ENCODE data around the gene XRCC2.

XRCC2 gene

DNA sequence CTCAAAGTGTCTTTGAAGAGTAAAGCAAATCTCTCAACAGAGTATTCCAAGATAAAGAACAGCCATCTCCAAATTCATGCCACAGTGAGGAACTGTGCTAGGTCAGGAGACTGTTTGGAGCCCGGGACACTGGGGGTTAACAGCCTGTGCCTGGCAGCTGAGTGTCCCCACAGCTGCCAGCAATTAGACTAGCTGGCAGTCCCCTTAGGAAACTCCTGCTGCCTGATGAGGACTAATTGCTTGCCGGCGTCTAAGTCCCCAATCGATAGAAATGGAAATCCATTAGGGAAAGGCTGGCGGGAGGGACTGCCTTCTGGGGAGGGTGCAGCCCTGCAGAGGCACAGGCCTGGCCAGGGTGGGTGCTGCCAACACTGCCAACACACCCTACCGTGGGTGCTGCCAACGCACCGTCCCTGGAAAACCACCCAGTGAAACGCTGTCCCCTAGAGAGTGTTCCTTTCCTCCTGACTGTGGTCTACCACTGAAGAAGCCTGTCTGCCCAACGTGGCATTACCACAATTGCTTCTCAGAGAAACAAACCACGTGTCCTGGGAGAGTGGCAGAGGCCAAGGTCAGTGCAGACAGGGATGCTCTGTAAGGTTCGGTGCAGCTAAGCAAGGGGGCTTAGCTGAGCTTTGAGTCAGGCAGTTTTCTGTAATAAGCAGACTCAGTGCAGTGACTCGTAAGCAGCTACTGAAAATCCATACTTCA lies 60.8 kb downstream of the XRCC2 start:
- no peak for DNase-seq (ENCODE audit: low read depth in 2 of 2)

GRCh38 chr7:152608656-152609055 lies 67.3 kb downstream of the XRCC2 start:
- no peak for DNase-seq (ENCODE audit: low read depth in 2 of 2)

DNA sequence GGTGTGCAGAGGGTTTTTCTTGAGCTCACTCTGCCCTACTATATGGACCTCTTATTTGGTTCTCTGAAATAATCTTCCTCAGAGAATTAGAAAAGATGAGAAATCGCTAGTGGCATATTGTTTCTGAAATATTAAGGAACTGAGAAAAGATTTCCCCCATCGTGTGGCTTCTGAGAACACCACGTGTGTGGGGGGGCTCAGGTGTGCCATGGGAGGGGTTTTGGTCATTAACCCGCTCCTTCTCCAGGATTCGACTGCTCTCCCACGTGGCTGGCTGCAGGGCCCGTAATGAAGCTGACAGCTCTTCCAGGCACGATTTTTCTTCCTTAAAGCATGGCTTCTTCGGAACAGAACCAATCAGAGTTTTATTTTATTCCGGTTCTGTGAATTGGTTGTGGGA lies 67.7 kb downstream of the XRCC2 start:
- no peak for DNase-seq (ENCODE audit: low read depth in 2 of 2)

DNA sequence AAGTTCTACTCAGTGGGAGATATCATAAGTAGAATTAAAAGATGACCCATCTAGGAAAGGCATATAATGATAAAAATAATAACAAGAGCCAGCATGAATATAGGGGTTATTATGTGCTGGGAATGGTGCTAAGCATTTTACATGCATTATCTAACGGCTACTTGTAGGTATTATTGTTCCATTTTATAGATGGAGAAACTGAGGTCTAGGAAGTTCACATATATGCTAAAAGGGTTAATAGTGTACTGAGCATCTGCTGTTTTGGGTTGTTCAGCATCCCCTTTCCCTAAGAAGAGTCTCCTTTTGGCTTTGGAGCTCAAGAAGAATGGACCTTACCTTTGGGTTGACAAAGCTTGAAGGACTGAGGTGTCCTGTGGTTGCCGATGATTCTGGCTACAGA lies 68.9 kb downstream of the XRCC2 start:
- no peak for DNase-seq (ENCODE audit: low read depth in 2 of 2)

GRCh38 chr7:152602962-152603361 lies 73.0 kb downstream of the XRCC2 start:
- DNase-seq (ENCODE audit: low read depth in 2 of 2), result no peak

DNA sequence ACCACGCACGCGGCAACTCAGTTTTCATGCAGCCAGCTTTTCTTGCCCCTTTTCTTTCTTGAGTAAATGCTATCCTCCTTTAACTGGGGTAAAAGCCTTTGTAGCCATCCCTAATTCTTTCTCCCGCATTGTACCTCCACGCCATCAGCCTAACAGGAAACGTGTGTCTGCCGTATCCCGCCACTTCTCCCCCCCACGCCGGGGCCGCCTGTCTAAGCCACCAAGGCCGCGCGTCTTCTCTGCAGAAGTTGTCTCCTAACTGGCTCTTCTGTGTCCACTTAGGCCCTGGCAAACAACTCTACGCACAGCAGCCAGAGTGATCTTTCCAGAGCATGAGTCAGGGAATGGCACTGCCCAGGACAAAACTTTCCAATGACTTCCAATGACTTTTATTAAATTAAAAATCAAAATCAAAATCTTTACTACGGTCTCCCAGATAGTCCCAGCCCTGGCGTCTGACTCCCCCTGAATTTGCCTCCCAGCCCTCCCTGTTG lies 74.6 kb downstream of the XRCC2 start:
- no peak for DNase-seq (ENCODE audit: low read depth in 2 of 2)

GRCh38 chr7:152600266-152600665 lies 75.7 kb downstream of the XRCC2 start:
- no peak for DNase-seq (ENCODE audit: low read depth in 2 of 2)

- DNase-seq (ENCODE audit: low read depth in 2 of 2), result no peak
Observed at GRCh38 chr7:152597507-152597906, 78.4 kb downstream of the XRCC2 start.

GRCh38 chr7:152596824-152597223 lies 79.1 kb downstream of the XRCC2 start:
- DNase-seq (ENCODE audit: low read depth in 2 of 2), result no peak

Data from stimulated activated CD4-positive, alpha-beta T cell treated with anti-CD3 and anti-CD28 coated beads, Interleukin-15, amount 100 ng/mL, for 48 hours (primary cell).